Measurements from ENCODE around the gene CGB7.

The CGB7 gene

DNA sequence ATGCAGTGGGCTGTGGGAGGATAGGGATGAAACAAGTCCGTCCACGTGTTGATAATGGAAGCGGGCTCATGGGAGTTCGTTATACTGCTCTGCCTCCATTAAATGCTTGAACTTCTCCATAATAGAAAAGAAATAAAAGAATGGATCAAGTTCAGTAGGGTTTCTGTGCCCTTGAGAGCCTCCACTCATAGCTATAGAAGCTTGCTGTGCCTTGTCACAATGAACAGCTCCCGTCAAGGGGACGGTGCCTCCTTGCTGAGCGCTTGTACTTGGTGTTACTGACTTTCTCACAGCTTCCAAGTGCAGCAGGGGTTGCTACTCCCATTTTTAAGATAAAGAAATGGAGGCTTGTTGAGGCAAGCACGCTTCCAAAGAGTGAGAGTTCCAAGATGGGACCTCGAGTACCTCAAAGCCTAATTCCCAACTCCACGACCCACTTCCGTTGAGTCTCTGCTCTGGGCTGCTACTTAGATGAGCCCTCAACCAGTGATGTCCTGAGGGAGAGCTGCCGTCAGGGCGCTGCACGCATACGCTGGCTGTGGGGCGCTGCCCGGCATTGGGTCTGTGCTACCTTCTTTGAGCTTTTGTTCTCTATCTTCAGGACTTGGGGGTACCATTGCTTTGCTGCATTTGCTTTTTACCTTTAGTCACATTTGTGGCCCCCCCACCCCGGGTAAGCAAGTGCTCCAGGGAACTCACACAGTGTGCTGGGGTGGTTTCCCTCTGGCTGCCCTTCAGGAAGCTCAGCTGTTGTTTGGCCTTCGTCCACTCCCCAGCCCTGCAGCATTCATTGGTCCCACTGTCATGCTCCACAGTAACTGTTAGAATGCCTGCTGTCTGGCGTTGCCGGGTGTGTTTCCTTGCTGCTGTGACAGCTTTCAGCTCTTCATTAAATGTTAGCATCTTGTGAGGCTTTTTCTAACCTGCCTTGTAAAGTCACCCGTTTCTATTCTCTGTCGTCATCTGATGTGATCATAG lies 37.2 kb upstream of the CGB7 start:
- H3K4me3 ChIP-seq, result no peak overlapping the region
- H3K4me2 ChIP-seq, result no peak overlapping the region
- peaks cover 95% of the 10 kb centered on the region for H4K20me1 ChIP-seq
- H3K4me1 ChIP-seq, result peaks cover 33% of the 10 kb centered on the region
- no peak for TF ChIP-seq Cebpa-rat (IDR thresholded peaks at IDR 0.05)
- H3K27me3 ChIP-seq, result no peaks in the 10 kb centered on the region
- no peaks in the 10 kb centered on the region for H3K9me3 ChIP-seq
- H3K36me3 ChIP-seq, result peaks cover 98% of the 10 kb centered on the region
- H3K27ac ChIP-seq, result peak overlapping the region; percentile 13; the same call in 1 of the 2 replicates
- H3K9ac ChIP-seq, result peak overlapping the region; percentile 56

DNA sequence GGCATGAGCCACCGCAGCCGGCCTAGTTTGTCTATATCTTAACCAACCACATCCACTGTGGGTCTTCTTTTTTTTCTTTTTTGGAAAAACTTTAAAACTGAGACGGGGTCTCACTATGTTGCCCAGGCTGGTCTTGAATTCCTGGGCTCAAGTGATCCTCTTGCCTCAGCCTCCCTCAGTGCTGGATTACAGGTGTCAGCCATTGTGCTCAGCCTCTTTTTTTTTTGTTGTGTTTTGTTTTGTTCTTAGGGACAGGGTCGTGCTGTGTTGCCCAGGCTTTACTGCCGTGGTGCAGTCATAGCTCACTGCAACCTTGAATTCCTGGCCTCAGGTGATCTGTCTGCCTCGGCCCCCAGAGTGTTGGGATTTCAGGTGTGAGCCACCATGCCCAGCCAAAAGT lies 35.1 kb upstream of the CGB7 start:
- no peaks in the 10 kb centered on the region for H3K9me3 ChIP-seq
- peaks cover 28% of the 10 kb centered on the region for H3K4me1 ChIP-seq
- no peak overlapping the region for H3K27ac ChIP-seq
- peaks cover 100% of the 10 kb centered on the region for H4K20me1 ChIP-seq
- H3K4me2 ChIP-seq, result no peak overlapping the region
- TF ChIP-seq Cebpa-rat (IDR thresholded peaks at IDR 0.05), result no peak
- H3K4me3 ChIP-seq, result no peak overlapping the region
- H3K27me3 ChIP-seq, result no peaks in the 10 kb centered on the region
- H3K9ac ChIP-seq, result no peak overlapping the region
- H3K36me3 ChIP-seq, result peaks cover 100% of the 10 kb centered on the region

DNA sequence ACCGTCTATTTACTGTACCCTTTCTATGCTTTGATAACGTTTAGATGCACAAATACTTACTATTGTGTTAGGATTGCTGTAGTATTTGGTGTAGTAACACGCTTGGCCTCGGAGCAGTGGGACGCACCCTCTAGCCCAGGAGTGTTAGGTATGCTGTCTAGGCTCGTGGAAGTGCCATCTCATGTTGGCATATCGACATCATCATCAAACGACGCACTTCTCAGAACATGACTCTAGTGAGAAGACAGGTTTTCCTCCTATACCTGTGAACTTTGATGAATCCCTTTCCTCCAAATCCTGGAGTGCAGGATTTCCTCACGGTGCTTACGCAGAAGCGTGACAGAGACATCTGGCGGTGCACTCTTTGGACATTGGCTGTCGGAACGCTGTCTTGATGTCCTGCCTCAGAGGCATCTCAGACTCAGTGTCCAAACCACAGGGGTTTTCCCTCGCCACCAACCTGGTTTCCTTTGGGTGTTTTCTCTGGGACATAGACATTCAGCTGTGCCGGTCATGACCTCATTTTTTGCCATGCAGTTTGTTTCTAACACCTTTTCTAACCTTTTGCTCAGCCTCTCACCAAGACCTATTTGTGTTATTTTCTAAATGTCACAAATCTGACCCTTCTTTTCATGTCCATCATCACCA lies 34.0 kb upstream of the CGB7 start:
- Histone ChIP-seq H3K4me3 (no peak overlapping the region), H3K27ac (no peak overlapping the region), H3K4me1 (peaks cover 33% of the 10 kb centered on the region), H3K27me3 (no peaks in the 10 kb centered on the region), H3K9ac (no peak overlapping the region), H3K9me3 (no peaks in the 10 kb centered on the region), H4K20me1 (peaks cover 100% of the 10 kb centered on the region), H3K4me2 (no peak overlapping the region), H3K36me3 (peaks cover 100% of the 10 kb centered on the region)
- no peak for TF ChIP-seq Cebpa-rat (IDR thresholded peaks at IDR 0.05)

DNA sequence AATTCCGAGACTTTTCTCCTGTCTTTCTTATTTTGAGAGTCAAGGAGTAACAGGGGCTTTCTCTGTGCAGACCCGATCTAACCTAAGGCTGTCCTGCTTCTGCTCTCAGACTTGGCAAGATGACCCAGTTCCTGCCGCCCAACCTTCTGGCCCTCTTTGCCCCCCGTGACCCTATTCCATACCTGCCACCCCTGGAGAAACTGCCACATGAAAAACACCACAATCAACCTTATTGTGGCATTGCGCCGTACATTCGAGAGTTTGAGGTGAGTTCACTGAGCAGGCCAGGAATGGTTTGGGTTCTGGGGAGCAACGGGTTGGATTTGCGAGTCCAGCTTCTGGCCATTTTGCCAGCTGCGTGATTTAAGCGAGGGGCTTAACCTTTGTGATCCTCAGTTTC lies 28.7 kb upstream of the CGB7 start:
- Histone ChIP-seq H3K4me3 (peak overlapping the region; percentile 97), H3K27ac (peak overlapping the region; percentile 97), H3K36me3 (peaks cover 52% of the 10 kb centered on the region), H3K9me3 (no peaks in the 10 kb centered on the region), H4K20me1 (peaks cover 59% of the 10 kb centered on the region), H3K9ac (peak overlapping the region; percentile 98), H3K4me1 (peaks cover 36% of the 10 kb centered on the region), H3K4me2 (peak overlapping the region; percentile 100), H3K27me3 (no peaks in the 10 kb centered on the region)
- TF ChIP-seq Cebpa-rat (IDR thresholded peaks at IDR 0.05), result no peak

DNA sequence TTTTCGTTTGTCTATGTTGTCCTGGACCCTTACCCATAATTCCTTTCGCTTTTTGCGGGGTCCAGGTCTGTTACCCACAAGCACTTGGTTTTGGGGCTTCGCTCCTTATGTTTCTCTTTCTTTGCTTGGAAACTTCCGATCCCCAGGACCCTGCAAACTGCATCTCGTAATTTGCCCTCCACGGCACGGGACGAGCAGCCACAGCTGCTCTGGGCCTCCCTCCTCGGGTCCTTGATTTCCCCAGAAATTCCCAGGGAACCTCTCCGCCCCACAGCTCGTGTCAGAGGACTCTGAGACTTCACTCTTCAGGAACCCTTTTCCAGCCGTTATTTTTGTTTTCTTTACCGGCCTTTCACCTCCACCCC lies 28.3 kb upstream of the CGB7 start:
- no peaks in the 10 kb centered on the region for H3K27me3 ChIP-seq
- TF ChIP-seq Cebpa-rat (IDR thresholded peaks at IDR 0.05), result no peak
- peak overlapping the region; percentile 97 for H3K27ac ChIP-seq
- no peaks in the 10 kb centered on the region for H3K9me3 ChIP-seq
- peaks cover 36% of the 10 kb centered on the region for H3K4me1 ChIP-seq
- peaks cover 55% of the 10 kb centered on the region for H4K20me1 ChIP-seq
- peak overlapping the region; percentile 97 for H3K4me3 ChIP-seq
- peak overlapping the region; percentile 100 for H3K4me2 ChIP-seq
- H3K9ac ChIP-seq, result peak overlapping the region; percentile 98
- H3K36me3 ChIP-seq, result peaks cover 47% of the 10 kb centered on the region

DNA sequence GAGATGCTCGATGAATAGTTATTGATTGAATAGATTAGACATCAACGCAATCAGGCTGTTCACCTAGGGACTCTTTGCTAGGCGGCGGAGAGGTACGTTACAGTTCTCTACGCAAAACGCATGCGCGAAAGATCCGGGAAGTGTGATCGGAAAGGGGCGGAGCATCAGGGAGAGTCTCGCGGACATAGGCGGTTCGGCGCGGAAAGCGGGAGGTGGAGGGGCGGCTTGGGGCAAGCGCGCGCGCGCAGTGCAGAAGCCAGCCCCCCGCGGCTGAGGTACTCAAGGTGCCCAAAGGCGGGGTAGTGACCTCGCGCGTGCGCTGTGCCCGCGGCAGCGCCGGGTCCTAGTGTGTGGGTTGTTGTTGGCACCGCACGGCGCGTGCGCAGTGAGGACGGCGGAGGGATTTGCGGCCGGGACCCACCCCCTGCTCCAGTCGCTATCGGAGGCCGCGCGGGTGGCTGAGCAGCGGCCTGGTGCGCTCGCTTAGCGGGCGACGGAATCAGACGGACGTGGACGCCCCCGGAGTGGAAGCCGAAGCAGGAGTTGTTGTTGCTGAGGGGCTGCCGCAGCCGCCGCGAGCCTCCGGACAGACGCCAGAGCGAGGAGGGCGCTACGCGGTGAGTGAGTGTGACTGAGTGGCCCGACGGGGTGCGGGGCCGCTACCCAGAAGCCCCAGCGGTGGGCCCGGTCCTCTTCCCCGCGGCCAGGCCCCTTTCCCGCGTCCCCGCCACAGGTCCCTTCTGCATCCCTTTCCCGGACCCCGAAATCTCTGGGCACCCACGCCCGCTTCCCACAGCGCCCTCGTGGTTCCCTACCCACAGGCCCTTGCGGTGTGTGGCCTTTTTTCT lies 27.7 kb upstream of the CGB7 start, which contains the start of gene SNRNP70:
Gene SNRNP70 (plus strand): TSS at position 432 of the 848 bp plus-strand sequence. CDS start 964 bp downstream, outside the sequence.
- TF ChIP-seq Cebpa-rat (IDR thresholded peaks at IDR 0.05), result no peak
- no peaks in the 10 kb centered on the region for H3K9me3 ChIP-seq

DNA sequence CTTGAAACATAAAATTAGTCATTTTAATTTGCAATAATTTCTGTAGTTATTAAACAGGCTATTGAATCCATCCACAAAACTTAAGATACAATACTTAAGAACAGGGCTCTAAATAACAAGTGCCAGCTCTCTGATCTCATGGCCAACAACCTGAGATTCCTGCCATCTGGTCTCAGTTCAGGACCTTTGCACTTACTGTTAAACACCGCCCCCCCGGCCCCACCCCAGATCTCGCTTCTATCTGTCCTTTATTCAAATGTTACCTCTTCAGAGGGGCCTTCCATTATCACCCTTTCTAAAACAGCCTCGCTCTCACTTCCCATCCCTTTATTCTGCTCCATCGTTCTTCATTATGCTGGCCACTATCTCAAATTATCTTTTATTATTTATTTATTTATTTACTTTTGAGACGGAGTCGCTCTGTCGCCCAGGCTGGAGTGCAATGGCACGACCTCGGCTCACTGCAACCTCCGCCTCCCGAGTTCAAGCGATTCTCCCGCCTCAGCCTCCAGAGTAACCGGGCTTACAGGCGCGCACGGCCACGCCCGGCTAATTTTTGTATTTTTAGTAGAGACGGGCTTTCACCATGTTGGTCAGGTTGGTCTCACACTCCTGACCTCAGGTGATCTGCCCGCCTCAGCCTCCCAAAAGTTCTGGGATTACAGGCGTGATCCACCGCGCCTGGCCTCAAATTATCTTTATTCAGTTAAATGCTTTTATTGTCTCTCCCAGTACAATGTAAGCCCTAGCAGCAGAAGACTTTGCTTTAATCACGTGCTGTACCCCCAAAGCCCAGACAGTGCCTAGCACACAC lies 26.9 kb upstream of the CGB7 start:
- no peak for TF ChIP-seq Cebpa-rat (IDR thresholded peaks at IDR 0.05)
- Histone ChIP-seq H3K4me1 (peaks cover 36% of the 10 kb centered on the region), H3K27ac (peak overlapping the region; percentile 97), H3K27me3 (no peaks in the 10 kb centered on the region), H3K4me3 (peak overlapping the region; percentile 97), H3K9me3 (no peaks in the 10 kb centered on the region), H4K20me1 (peaks cover 40% of the 10 kb centered on the region), H3K4me2 (peak overlapping the region; percentile 69), H3K9ac (peak overlapping the region; percentile 41; the same call in 1 of the 2 replicates), H3K36me3 (peaks cover 33% of the 10 kb centered on the region)

More for the DNA sequence above, 27.7 kb upstream of the CGB7 start, which contains the start of gene SNRNP70:
- peak within 1 kb of the TSS; percentile 97 for H3K27ac ChIP-seq
- peaks cover 36% of the 10 kb centered on the region for H3K4me1 ChIP-seq
- no peaks in the 10 kb centered on the region for H3K27me3 ChIP-seq
- H3K36me3 ChIP-seq, result peaks cover 41% of the 10 kb centered on the region
- peaks cover 49% of the 10 kb centered on the region for H4K20me1 ChIP-seq
- peak within 1 kb of the TSS; percentile 97 for H3K4me3 ChIP-seq
- H3K9ac ChIP-seq, result peak within 1 kb of the TSS; percentile 98
- peak within 1 kb of the TSS; percentile 100 for H3K4me2 ChIP-seq

DNA sequence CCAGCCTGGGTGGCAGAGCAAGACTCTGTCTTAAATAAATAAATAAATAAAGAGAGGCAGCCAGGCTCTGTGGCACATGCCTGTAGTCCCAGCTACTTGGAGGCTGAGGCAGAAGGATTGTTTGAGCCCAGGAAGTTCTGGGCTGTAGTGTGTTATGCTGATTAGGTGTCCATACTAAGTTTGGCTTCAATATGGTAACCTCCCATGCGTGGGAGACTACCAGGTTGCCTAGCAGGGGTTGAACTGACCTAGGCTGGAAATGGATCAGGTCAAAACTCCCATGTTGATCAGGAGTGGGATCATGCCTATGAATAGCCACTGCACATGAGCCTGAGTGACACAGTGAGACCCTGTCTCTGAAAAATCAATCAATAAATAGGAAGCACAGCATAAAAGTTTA lies 23.7 kb upstream of the CGB7 start:
- H3K36me3 ChIP-seq, result peaks cover 1% of the 10 kb centered on the region; the same call in 1 of the 2 replicates
- TF ChIP-seq Cebpa-rat (IDR thresholded peaks at IDR 0.05), result no peak
- H3K4me1 ChIP-seq, result peaks cover 8% of the 10 kb centered on the region
- H4K20me1 ChIP-seq, result peaks cover 9% of the 10 kb centered on the region
- H3K4me3 ChIP-seq, result no peak overlapping the region
- H3K27me3 ChIP-seq, result no peaks in the 10 kb centered on the region
- H3K9ac ChIP-seq, result no peak overlapping the region
- H3K27ac ChIP-seq, result no peak overlapping the region
- H3K9me3 ChIP-seq, result no peaks in the 10 kb centered on the region
- no peak overlapping the region for H3K4me2 ChIP-seq

Measured in BLaER1 (cell line).